GM19025 (cell line): ENCODE data around the gene NSUN3.
"Not testable (repeated sequence)": the region's sequence is repeated elsewhere in the genome, so short reads cannot be mapped to it uniquely, and the experiment has no call there.

Source experiments
- ATAC-seq: cut with Tn5 transposase; IDR thresholded peaks from one replicate; pipeline ENCODE4 v1.9.1; 2021; ENCODE audit warnings: mild to moderate bottlenecking, low read depth, moderate library complexity; ENCODE audit not compliant: unreplicated experiment

The NSUN3 gene

DNA sequence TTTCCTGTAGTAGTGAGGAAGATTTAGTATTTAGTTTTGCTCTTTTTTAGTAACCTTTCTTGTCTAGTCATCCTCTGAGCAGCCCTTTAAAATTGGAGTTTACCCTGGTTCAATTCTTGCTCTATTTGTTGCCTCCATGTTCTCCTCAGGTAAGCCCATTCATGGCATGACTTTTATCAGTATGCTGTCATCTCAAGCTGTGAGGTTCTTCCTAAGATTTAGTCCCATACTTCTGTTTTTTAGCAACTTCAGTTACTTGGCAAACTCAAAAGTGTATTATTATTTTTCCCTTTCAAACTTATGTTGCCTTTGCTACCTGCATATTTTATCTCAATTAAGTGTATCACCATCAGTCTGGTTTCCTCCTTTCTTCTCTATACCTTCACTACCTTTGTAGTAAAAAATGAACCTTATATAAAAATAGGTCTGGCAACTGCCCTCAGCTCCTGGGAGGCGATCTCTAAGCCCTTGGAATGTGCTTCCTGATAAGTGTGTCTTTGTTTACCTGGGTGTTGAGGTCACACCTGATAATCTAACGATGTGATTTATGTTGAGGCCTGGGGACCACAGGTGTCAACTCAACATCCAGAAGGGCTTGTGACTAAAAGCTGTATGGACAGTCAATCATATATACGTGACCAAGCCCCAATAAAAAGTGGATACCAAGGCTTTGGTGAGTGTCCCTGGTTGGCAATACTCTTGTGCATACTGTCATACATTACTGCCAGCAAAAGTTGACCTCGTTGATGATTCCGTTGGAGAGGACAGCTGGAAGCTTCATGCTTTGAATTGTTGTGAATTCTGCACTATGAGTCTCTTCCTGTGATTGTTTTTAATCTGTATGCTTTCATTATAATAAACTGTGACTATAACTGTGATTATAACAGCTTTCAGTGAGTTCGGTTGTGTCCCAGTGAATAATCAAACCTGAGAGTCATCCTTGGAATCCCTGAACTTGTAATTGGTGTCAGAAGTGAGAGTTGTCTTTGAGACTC, 3.9 kb downstream of the NSUN3 start:
- no peak for ATAC-seq

DNA sequence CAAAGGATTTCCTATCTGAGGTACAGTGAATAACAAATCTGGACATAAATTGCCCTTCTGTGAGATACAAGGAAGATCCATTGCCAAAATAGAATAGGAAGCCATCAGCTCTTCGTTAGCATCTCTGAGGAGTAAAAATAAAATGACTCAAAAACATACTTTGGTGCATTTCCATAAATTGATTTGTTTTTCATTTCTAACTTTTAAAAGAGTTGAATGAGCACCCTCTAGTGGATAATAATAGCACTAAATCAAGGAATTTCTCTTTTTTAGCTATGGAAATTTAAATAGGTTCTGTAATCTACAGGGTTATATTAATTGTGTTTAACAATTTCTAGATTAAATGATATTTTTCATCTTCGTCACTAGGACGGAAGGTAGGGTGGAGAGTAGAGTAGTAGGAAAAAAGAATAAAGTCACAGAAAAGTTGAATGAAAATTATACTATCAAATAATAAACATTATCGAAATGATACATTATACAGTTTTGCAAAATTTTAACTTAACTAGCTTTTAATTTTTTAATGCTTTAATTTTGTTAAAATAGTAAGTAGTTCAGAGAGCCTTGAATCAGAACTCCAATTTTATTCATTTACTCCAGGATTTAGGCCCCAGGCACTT, 6.4 kb downstream of the NSUN3 start:
- no peak for ATAC-seq

DNA sequence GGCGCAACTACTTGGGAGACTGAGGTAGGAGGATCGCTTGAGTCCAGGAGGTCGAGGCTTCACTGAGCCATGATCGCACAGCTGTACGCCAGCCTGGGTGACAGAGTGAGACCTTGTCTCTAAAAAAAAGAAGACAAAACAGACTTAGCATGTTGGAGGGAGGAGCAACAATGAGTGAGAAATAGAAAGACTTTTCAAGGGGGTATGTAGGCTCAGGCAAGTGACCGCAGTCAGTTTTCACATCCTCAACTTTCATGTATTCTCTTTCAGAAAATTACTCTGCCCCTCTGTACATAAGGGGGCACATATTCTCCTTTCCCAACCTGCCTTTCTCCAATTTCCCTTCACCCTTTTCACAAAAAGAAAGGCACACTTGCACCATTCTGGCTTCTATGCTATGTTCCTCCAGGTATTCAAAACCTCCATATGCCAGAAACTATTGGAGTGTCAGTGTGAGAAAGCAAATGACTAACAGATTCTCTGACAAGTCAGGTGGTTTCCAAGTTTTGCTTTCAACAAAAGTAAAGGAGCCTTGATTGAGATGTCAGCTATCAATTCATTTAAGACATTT, 7.6 kb downstream of the NSUN3 start:
- peak; percentile 52 for ATAC-seq

DNA sequence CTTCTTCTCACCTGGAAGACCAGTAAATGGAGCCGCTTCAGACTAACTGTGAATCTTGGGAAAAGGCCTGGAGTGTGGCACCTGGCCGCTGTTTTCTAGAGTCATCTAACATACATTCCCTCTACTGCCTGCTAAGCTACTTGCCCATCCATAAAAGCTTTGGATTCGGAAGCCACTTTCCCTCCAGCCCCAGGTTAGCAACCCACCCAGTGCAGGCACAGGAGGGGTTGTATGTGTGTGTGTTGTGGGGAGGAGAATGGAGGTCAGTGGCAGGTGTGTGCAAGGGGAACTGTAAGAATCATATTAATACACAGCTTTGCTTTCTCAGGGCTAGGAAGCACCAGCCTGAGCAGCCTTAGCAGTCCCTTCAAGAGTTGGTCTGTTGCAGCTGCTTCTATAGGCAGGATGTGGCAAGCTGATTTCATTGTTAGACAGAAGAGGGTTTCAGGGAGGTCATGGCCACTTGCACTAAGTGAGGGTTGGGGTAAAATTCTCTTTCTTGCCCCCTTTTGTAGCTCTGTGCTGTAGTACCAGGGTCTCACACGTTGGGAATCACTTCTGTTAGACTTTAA, 8.9 kb downstream of the NSUN3 start:
- ATAC-seq = peak; percentile 69

DNA sequence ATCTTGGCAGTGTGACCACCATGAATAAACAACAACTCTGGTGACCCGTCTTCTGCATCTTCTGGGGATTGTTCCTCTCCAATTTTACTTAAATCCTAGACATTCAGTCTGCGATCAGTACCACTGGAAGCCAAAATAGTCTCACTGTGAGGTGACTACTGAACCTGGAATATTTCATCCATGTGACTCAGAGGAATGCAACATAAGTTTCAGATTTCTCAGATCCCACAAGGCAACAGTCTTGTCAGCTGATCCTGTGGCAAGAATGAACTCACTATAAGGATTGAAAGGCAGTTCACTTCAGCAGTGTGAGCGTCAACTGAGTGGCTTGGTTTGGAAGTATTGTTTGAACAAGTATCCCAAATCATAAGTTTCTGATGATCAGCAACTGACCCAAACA, 13.2 kb downstream of the NSUN3 start:
- no peak for ATAC-seq

DNA sequence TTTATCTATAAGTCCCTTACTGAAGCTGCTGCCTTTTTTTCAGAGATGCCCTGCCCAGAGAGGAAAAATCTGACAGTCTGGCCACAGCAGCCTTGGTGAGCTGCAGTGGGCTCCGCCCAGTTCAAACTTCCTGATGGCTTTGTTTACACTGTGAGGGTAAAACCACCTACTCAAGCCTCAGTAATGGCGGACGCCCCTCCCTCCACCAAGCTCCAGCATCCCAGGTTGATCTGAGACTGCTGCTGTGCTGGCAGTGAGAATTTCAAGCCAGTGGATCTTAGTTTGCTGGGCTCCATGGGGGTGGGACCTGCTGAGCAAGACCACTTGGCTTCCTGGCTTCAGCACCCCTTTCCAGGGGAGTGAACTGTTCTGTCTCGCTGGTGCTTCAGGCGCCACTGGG, 17.7 kb downstream of the NSUN3 start:
- not testable (repeated sequence) for ATAC-seq

DNA sequence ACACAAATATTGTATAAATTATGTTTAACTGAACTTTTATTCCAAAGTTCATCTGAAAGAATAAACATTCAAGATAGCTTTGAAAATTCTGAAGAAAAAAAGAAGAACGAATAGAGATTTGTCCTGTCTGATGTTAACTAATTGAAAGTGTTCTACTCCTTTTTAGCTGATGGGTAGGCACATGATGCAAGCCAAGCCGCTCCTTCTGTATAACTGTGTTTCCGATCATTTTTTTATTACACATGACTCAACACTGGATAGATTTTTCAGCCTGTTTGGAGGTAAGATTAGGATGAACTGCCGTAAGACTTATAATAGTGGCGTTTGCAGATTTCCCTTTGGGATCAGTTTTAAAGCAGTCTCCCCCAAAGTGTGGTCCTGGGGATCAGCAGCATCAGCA, 19.0 kb downstream of the NSUN3 start:
- no peak for ATAC-seq

DNA sequence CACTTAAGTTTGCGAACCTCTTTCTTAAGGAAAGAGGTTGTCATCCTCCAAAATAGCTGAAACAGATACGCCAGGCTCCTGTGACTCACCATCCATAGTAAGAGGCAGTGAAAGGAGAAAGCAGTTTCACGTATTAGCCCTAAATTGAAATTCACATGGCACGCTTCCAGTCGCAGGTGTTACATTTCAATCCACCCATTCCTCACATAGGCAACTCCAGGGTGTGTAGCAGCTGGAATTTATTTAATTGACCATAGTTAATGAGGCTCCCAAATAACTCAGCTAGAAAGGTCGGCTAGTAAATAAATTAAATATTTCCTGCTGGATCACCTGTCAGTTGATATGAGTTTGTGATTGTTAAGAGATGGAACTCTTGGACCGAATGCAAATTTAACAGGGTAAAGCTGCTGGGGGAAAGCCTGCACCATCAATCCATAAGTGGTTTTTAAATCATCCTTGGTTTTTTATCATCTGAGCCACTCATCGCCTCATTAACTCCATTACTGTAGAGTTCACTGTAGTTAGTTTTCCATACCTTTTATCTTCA, 19.6 kb downstream of the NSUN3 start:
- ATAC-seq = no peak

DNA sequence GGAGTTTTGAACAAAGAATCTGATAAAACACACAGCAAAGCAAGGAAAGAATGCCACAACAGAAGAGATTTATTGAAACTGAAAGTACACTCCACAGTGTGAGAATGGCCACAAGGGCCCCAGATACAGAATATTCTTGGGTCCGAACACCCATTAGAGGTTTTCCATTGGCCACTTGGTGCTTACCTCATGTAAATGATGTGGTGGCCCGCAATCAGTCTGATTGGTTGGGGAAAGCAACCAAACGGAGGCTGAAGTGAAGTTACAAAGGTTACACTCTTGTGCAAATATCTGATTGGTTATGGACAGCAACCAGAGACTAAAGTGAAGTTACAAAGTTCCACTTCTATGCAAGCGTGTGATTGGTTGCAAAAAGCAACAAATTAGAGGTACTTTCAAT, 20.4 kb downstream of the NSUN3 start:
- ATAC-seq = no peak

DNA sequence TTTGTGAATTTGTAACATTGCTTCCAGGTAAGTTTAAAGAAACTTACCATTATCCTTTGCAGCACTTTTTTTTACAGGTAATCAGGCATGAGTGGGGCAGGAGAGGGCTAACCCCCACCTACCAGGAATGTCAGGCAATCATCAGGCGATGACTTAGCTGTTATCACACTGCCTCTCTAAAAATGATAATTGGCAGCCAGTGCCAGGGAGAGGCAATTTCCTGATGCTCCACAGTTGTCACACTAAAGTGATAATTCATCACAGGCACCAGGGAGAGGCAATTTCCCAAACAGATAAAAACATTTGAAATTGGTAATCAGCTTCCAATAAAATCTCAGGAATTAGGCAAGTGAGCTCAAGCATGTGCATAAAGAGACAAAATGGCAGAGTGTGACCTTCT, 26.3 kb downstream of the NSUN3 start:
- ATAC-seq = no peak

DNA sequence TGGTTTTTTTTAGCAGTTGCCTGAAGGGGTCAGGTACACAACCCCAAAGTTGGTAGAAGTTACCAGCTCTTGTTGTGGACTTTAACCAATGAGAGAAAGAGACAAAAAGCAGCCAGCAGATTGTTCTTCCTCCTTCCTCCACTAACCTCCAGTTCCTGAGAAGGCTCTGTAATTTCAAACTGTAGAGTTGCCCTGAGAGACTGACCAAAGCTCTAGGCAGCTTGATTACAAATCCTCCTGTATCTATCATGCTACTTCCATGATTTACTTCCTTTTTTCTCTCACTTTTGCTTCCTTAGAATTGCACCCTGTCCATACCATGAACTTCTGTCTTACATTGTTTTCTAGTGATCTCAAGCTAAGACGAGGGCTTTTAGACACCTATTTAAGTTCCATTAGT, 29.2 kb downstream of the NSUN3 start:
- no peak for ATAC-seq

DNA sequence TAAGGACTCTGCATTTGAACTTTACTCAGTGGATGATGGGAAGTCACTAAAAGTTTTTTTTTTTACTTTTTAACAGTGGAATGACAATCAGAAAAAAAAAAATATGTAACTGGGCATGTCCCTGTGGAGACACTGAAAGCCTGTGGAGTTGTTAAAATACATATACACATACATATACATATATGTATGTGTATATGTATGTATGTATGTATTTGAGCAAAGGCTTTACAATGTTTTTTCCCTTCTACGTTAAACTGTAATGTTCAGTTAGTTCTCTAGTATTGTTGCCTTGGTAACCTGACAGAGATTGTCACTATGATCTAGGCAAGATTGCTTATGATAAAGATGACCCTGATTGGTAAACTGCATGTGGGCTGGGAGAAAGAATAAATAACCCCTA, 30.3 kb downstream of the NSUN3 start:
- no peak for ATAC-seq

DNA sequence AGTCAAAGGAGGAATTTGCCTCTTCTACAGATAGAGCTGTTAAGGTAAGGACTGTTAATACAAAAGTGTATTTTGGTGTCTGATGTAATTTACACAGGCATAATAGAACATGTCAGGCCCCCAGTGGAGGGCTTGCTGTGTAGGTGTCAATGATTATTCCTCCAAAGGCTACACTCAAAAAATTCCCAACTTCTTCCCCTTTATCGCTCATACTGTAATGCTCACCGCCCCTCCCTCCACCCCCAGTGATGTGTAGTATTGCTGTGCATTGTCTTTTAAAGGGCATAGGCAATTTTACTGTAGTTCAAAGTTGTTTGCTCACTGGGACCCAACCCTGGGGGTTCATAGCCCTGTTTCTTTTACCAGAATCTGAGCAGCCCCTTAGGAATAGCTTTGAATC, 32.2 kb downstream of the NSUN3 start:
- no peak for ATAC-seq

DNA sequence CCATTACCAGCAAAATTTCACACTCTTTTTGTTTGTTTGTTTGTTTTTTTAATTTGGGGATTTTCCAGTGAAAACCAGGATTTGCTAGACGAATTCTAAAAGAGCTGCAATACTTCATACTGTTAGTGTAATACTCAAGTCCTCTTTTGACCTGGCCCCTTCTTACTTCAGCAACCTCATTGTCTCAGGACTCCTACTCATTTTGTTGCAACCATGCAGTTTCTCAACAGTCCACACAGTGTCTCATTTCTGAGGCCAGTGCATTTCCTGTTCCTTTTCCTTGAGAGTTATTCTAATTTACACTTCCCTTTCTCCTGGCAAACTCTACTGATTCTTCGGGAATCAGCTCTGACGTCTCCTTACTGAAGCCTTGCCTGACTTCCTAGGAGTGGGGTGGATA, 35.6 kb downstream of the NSUN3 start:
- ATAC-seq = no peak

DNA sequence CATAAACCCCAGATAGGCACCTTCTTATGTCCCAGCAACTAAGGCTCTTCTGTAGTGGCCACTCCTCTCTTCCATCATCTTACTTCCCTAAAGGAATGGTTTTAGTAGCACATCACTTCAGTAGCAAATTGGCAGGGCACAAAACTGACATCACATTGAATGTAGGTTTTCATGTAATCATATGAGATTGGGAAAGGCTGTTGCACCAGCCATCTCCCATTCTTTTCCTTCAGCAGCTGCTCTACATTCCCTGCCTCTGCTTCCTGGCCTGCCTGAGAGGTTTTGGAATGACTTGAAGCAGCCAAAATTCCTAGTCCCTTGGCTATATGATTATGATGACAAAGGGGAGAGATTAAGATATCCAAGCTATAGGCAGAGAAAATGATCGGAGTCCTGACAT, 36.5 kb downstream of the NSUN3 start:
- ATAC-seq = no peak

DNA sequence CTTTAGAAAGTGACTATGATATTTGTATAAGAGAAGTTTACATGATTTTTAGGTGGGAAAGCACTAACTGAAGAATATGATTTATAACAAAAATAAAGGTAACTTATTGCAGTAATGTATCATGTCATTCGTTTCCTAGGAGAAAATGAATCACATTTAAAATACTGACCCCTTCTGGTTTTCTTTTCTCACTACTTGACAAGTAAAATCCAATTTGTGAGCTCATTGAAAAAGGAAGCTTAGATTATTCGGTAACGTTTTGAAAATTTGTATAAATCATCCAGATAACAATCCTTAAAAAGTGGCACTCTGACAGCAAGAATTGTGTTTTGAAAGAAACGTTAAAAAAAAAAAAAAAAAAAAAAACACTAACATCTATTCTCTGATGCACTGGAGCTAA, 39.0 kb downstream of the NSUN3 start:
- ATAC-seq = no peak

DNA sequence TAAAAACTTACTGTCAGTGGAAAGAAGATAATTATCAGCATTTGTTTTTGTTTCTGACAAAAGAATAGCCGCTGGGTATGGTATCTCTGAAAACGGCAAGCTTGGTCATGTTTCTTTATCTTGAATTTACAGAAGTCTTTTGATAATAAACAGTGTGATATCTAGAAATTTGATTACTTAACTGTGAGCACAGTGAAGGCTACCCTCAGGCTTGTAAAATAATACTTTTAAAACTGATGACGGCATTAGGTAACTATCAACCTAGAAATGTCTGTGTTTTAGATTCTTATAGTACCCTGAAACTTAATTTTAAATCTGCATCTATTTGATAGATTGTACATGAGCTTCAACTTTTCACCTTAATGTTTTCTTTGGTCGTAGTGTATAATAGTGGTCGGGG, 43.4 kb downstream of the NSUN3 start:
- ATAC-seq = no peak

DNA sequence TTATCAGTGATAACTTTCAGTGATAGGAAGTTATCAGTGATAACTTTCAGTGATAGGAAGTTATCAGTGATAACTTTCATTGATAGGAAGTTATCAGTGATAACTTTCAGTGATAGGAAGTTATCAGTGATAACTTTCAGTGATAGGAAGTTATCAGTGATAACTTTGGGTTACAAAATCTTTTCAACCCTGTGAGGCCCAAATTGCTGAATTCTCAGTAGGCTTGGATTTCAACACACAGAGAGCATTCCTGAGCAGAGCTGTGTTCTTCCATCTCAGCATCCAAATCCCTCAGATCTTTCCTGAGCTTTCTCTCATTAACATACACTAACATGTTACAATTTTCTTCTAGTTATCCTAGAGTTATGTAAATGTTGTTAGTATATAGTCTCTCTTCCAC, 47.4 kb downstream of the NSUN3 start:
- ATAC-seq = not testable (repeated sequence)

DNA sequence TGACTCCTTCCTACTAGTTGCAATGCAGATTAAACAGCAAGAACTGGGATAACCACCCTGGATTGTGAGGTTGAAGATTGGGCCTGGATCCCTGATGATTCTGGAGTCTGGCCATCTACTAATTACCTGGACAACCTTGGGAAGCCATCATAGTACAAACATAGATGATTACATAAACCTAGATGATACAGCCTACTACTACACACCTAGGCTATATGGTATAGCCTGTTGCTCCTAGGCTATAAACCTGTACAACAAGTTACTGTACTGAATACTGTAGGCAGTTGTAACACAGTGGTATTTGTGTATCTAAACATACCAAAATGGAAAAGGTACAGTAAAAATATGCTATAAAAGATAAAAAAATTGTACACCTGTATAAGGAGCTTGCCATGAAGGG, 48.0 kb downstream of the NSUN3 start:
- no peak for ATAC-seq

DNA sequence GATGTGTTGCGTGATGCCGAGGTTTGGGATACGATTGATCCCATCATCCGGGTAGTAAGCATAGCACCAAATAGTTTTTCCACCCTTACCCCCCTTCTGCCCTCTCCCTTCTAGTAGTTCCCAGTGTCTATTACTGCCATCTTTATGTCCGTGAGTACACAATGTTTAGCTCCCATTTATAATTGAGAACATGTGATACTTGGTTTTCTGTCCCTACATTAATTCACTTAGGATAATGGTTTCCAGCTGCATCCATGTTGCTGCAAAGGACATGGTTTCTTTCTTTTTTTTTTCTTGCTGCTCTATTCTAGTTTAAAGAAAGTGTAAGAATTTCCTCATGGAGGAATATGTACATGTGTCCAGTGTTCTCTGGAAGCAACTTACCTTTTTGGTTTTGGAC, 51.8 kb downstream of the NSUN3 start:
- ATAC-seq = no peak

DNA sequence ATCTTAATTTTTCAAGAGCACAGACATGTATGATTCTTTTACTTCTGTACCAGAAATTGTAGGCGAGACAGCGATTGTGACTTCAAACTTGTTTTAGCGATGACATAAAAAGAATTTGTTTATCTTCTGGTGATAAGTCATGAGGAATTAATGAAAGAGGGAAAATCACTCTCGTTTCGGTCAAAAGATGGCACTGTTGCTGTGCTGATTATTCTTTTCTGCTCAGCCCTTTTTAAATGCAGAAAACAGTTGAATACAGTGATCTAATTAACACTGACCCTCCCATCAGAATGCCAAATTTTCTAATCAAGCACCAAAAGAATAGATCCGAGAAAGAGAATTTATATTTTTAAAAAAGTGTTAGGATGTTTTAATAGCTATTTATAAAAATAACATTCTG, 52.6 kb downstream of the NSUN3 start:
- no peak for ATAC-seq
